Left ventricle myocardium superior (tissue), 1 donor: Measurements from ENCODE around the gene COL5A1. TPM values are rescaled to one million over a fixed set of nuclear protein-coding genes. Genes with fewer than 3 reads are reported as not detected.
A peak's percentile ranks its signal among the peaks of the same experiment; 100 is the strongest.

ENCODE experiments used
- ATAC-seq: fragments of 200-7000 bp; cut with Tn5 transposase; one replicate; pipeline ENCODE4 v1.9.1; 2020; ENCODE audit warnings: mild to moderate bottlenecking, moderate library complexity
- DNase-seq: peaks from one replicate; pipeline ENCODE4 v3.0.0-alpha.2; 2020
- intact Hi-C: fragments of 100-400 bp; cut with micrococcal nuclease; formaldehyde crosslinking; loops from one replicate; pipeline ENCODE4 v1.11.0; 2022
- total RNA-seq: library from RNA; stranded (reverse); fragmentation: NEBNext Ultra II Directional; extraction: Animal tissue kit (Norgen Biotek cat#: 25700); gene quantifications from one replicate; pipeline ENCODE4 v1.2.1, GENCODE V29; 2021
- donor health status: DM: no; HTN: yes; CAD: no; lungs with severe emphysema.

The COL5A1 gene
- total RNA-seq, 1 donor from 2014 or later: 14.8 TPM

- peak; percentile 54 for ATAC-seq
- intact Hi-C loops: no loop called here
- peak; percentile 61 for DNase-seq
Observed at GRCh38 chr9:134783699-134784039, 142.1 kb downstream of the COL5A1 start.

- intact Hi-C loops: no loop called here
- ATAC-seq: no peak
- no peak for DNase-seq
Observed at GRCh38 chr9:134784577-134785305, 143.1 kb downstream of the COL5A1 start.

DNA sequence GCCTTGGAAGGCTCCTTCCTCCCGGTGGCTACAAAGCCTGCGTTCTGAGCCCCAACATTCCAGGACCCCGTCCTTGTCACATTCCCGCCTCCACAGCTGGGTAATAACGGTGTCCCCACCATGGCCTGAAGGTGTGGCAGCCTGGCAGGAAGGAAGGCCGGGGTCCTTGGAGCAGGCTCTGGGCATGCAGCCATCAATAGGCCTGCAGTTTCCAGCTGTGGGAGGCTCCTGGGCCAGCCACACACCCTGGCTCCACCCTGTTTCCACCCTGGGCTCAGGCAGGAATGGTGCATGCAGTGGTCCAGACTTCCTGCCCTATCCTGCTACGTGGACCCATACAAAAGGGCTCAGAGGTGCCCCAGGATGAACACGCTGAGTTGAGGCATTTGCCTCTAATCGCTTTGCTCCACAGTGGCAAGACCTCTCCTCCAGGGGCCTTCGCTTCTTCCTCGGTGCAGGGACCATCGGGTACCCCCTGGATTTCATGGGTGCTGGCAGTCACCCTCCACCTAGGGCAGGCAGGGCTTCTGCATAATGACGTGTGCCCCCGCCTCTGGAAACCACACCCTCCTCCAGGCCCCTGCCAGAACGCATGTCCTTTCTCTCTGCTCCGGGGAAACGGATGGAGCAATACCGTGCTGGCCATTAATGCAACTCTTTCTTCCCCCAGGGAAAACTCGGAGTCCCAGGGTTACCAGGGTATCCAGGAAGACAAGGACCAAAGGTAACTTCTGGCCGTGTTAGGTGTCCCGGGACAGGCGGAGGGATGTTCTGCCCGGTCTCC is 143.9 kb downstream of the COL5A1 start:
- DNase-seq (peak; percentile 78), ATAC-seq (peak; percentile 69)
- intact Hi-C loops: no loop called here

- intact Hi-C loops: no loop called here
- DNase-seq: no peak
- ATAC-seq: no peak
Observed at GRCh38 chr9:134787601-134788531, 146.3 kb downstream of the COL5A1 start.

DNA sequence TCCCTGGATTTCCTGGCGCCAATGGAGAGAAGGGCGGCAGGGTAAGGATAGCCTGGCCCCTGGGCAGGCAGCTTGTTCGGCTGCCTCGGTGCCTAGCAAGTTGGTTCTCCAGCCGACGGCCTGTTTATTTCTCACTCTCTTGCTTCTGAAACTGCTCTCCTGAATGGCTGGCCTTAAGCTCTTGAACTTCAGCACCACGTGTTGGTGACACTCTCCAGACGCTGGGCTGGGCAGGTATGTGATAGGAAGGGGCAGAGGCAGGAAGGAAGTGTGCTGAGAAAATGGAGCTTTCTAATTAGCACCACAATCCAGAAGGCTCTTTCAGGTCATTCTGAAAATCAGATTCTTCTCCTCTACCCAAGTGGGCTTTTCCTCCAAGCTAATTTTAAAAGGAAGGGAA is 147.6 kb downstream of the COL5A1 start:
- DNase-seq: peak; percentile 81
- intact Hi-C loops: no loop called here
- peak; percentile 81 for ATAC-seq

- intact Hi-C loops: no loop called here
- DNase-seq: no peak
- no peak for ATAC-seq
Observed at GRCh38 chr9:134791009-134791408, 149.4 kb downstream of the COL5A1 start.

- intact Hi-C loops: no loop called here
- DNase-seq (no peak), ATAC-seq (no peak)
Observed at GRCh38 chr9:134792627-134793026, 151.0 kb downstream of the COL5A1 start.

GRCh38 chr9:134793288-134794188 is 151.9 kb downstream of the COL5A1 start:
- intact Hi-C loops: no loop called here
- ATAC-seq (no peak), DNase-seq (no peak)

- ATAC-seq (no peak), DNase-seq (no peak)
- intact Hi-C loops: no loop called here
Observed at GRCh38 chr9:134794663-134795370, 153.2 kb downstream of the COL5A1 start.

DNA sequence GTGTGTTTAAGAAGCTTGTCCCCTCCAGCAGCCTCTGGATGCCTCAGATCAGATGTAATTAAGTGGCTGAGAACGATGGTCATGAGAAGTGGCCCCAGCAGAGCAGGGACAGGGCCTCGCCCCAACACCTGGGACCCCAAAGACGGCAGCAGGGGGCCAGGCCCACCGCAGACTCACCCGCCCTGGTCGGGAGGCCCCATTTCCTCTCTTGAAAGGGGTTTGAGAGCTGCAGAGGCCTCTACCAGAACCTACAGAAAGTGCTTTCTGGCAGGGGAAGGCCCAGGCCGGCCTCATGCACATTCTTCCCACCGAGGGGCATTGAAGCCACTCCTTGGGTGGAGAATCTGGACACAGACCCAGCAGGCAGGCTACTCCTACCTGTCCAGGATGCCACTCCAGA is 153.8 kb downstream of the COL5A1 start:
- DNase-seq: no peak
- intact Hi-C loops: no loop called here
- ATAC-seq: no peak

DNA sequence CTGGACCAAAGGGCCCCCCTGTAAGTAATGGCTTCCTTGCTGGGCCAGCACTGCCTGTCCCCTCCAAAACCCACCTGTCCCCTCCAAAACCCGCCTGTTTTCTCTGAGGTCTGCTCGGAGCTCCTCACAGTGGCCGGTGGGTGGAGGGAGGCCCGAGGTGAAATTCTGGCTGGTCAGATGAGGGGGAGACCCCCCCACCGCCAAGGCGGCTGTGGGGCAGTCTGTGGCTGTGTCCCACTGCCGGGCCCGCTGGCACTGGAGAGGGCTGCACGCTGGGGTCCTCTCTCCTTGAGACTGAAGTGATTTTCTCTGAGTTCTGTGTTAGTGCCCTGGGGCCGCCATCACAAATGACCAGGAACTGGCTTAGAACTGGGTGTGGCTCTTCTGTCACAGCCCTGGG is 155.3 kb downstream of the COL5A1 start:
- no peak for ATAC-seq
- intact Hi-C loops: no loop called here
- DNase-seq: no peak

- peak; percentile 88 for ATAC-seq
- peak; percentile 79 for DNase-seq
Observed at GRCh38 chr9:134800791-134801339, 159.3 kb downstream of the COL5A1 start.

GRCh38 chr9:134802216-134802795 is 160.7 kb downstream of the COL5A1 start:
- intact Hi-C loops: no loop called here
- DNase-seq (no peak), ATAC-seq (no peak)

More at GRCh38 chr9:134800791-134801339, 159.3 kb downstream of the COL5A1 start:
- intact Hi-C loops: no loop called here

DNA sequence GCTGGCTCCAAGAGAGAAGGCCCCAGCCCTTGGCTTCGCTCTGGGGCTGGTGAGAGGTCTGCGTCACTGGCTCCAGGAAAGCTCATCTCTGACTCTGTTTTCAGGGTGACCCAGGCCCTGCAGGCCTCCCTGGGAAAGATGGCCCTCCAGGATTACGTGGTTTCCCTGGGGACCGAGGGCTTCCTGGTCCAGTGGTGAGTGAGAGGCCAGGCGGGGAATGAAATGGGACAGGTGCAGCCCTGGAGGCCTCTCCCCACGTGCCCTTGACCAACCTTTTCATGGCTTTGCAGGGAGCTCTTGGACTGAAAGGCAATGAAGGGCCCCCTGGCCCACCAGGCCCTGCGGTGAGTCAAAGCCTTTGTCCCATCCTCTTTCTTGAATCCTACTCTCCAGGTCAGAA is 163.3 kb downstream of the COL5A1 start:
- DNase-seq (no peak), ATAC-seq (no peak)
- intact Hi-C loops: no loop called here

- ATAC-seq (peak; percentile 68), DNase-seq (no peak)
- intact Hi-C loops: no loop called here
Observed at GRCh38 chr9:134807716-134808446, 166.3 kb downstream of the COL5A1 start.

GRCh38 chr9:134808447-134808792 is 166.8 kb downstream of the COL5A1 start:
- intact Hi-C loops: no loop called here
- ATAC-seq (no peak), DNase-seq (no peak)

GRCh38 chr9:134809292-134809691 is 167.7 kb downstream of the COL5A1 start:
- no peak for ATAC-seq
- DNase-seq: no peak
- intact Hi-C loops: no loop called here
